B cell (primary cell): ENCODE results near the gene NUAK2. TPM values are rescaled to one million over a fixed set of nuclear protein-coding genes. Genes with fewer than 3 reads are reported as not detected.

Experiments used
- ATAC-seq: fragments of 200-7000 bp; cut with Tn5 transposase; one replicate; pipeline ENCODE4 v1.10.0; 2021; ENCODE audit warnings: low read depth, mild to moderate bottlenecking, moderate number of reproducible peaks, moderate library complexity
- CTCF ChIA-PET: fragments of 350-600 bp; sonication (Branson Sonifier 250); formaldehyde crosslinking; loops from one replicate; lab custom pipeline; 2021; ENCODE audit warnings: antibody characterized with exemption, inconsistent platforms; lab: Charles Lee
- POLR2A ChIA-PET: fragments of 350-600 bp; sonication (Branson Sonifier 250); formaldehyde crosslinking; loops from one replicate; lab custom pipeline; 2021; ENCODE audit warnings: antibody characterized with exemption; lab: Charles Lee
- DNase-seq: peaks from one replicate; pipeline ENCODE4 v3.0.0; 2013
- H2AFZ ChIP-seq: 2 replicates; pipeline ENCODE4 v1.6.1; 2012; ENCODE audit warnings: mild to moderate bottlenecking, low read depth, low read length; ENCODE audit not compliant: insufficient read depth, poor library complexity, severe bottlenecking
- H3K27ac ChIP-seq, 2 donors: 1 replicate in 1 of 2; 2 replicates in 1 of 2; pipeline ENCODE4 v1.5.1; 2012 to 2013; ENCODE audit warnings: low read length in 2 of 2, mild to moderate bottlenecking in 2 of 2, moderate library complexity in 1 of 2
- H3K27me3 ChIP-seq, 4 experiments: fragments of 200-600 bp in 1 of 4; sonication (generic) in 1 of 4; replicated peaks in 1 of 4; 1 replicate in 2 of 4; 2 replicates in 2 of 4; pipeline versions ENCODE4 v1.6.1 to v1.7.0; 2013 to 2016; ENCODE audit warnings: low read length in 3 of 4, mild to moderate bottlenecking in 2 of 4, mixed read lengths in 1 of 4, moderate library complexity in 1 of 4; ENCODE audit not compliant: insufficient read depth in 4 of 4, control insufficient read depth in 3 of 4; ENCODE audit errors: control extremely low read depth in 1 of 4
- H3K36me3 ChIP-seq, 2 experiments: replicated peaks in 1 of 2; 1 replicate in 1 of 2; 2 replicates in 1 of 2; pipeline versions ENCODE4 v1.6.1 to v1.7.1; 2013; ENCODE audit warnings: low read length in 1 of 2; ENCODE audit not compliant: insufficient read depth in 2 of 2, control insufficient read depth in 1 of 2; ENCODE audit errors: control extremely low read depth in 1 of 2, extremely low read depth in 1 of 2
- H3K4me1 ChIP-seq, 2 donors: fragments of 200-600 bp in 1 of 2; sonication (generic) in 1 of 2; 1 replicate in 1 of 2; 2 replicates in 1 of 2; pipeline versions ENCODE4 v1.5.1 to v1.6.1; 2013 to 2017; ENCODE audit warnings: low read length in 2 of 2; ENCODE audit not compliant: control insufficient read depth in 2 of 2, insufficient read depth in 2 of 2
- H3K4me2 ChIP-seq: replicated peaks from 2 replicates; pipeline ENCODE3; 2012; ENCODE audit warnings: mild to moderate bottlenecking, low read depth, low read length; ENCODE audit not compliant: poor library complexity, severe bottlenecking
- H3K4me3 ChIP-seq, 5 experiments: fragments of 200-600 bp in 1 of 5; sonication (generic) in 1 of 5; 1 replicate in 3 of 5; 2 replicates in 2 of 5; pipeline versions ENCODE4 v1.5.1 to v1.7.0; 2011 to 2016; ENCODE audit warnings: low read length in 4 of 5, mild to moderate bottlenecking in 4 of 5, low read depth in 2 of 5, control low read depth in 1 of 5, moderate library complexity in 1 of 5; ENCODE audit not compliant: insufficient read depth in 1 of 5; ENCODE audit errors: control extremely low read depth in 1 of 5, extremely low read depth in 1 of 5
- H3K79me2 ChIP-seq: fragments of 200-600 bp; sonication (generic); one replicate; pipeline ENCODE4 v1.6.0; 2016; ENCODE audit warnings: low read length; ENCODE audit not compliant: control insufficient read depth, insufficient read depth
- H3K9ac ChIP-seq: fragments of 200-600 bp; sonication (generic); 2 replicates; pipeline ENCODE4 v1.6.1; 2017; ENCODE audit warnings: mild to moderate bottlenecking, low read length, moderate library complexity
- H3K9me3 ChIP-seq, 3 donors: one replicate each; pipeline versions ENCODE4 v1.6.1 to v1.7.1; 2013; ENCODE audit warnings: low read length in 2 of 3; ENCODE audit not compliant: control insufficient read depth in 2 of 3, insufficient read depth in 1 of 3; ENCODE audit errors: control extremely low read depth in 1 of 3
- H4K20me1 ChIP-seq: 2 replicates; pipeline ENCODE4 v1.6.0; 2012; ENCODE audit warnings: mild to moderate bottlenecking, low read length; ENCODE audit not compliant: insufficient read depth, control insufficient read depth, poor library complexity, severe bottlenecking
- H3K27ac Mint-ChIP-seq: one replicate; pipeline ENCODE4 v1.8.0; 2021; ENCODE audit warnings: mixed read lengths
- H3K27me3 Mint-ChIP-seq: one replicate; pipeline ENCODE4 v1.8.0; 2021; ENCODE audit warnings: mixed read lengths
- H3K4me1 Mint-ChIP-seq: one replicate; pipeline ENCODE4 v1.8.0; 2021; ENCODE audit warnings: mixed read lengths
- H3K4me3 Mint-ChIP-seq: one replicate; pipeline ENCODE4 v1.8.0; 2021; ENCODE audit warnings: mixed read lengths
- H3K9me3 Mint-ChIP-seq: one replicate; pipeline ENCODE4 v1.8.0; 2022; ENCODE audit warnings: mixed read lengths; ENCODE audit not compliant: insufficient read depth
- EZH2 ChIP-seq: IDR thresholded peaks from 2 replicates; pipeline ENCODE4 v1.6.1; 2012; ENCODE audit warnings: borderline replicate concordance, low read depth, mild to moderate bottlenecking, moderate library complexity, low read length; ENCODE audit not compliant: insufficient read depth, poor library complexity, severe bottlenecking
- WGBS: methylation state at CpG from one replicate; pipeline ENCODE4 v1.1.5; 2013; ENCODE audit warnings: missing lambda C conversion rate; ENCODE audit not compliant: insufficient coverage; 5-methylcytosine and 5-hydroxymethylcytosine counted together
- intact Hi-C: fragments of 100-400 bp; cut with micrococcal nuclease; formaldehyde crosslinking; loops from one replicate; pipeline ENCODE4 v1.10.0; 2022
- polyA plus RNA-seq: library from polyadenylated mRNA; depleted of rRNA; stranded (reverse); fragments of >200 nt; gene quantifications from 2 replicates; pipeline ENCODE4 v1.2.3, GENCODE V29; 2012
- total RNA-seq, 2 donors: library from RNA; stranded (reverse); fragments of 120-200 nt in 1 of 2; gene quantifications; 1 replicate in 1 of 2; 2 replicates in 1 of 2; pipeline versions ENCODE4 v1.2.3 to v1.2.4, GENCODE V29; 2013 to 2022
- TF ChIP-seq, protein P1 (sequence below): fragments of 200-600 bp; IDR thresholded peaks from one replicate; pipeline ENCODE4 v1.8.0; 2022; ENCODE audit warnings: antibody characterized with exemption, mild to moderate bottlenecking

Gene NUAK2
- total and polyA plus RNA-seq, 2 donors (not counting 1 experiment from before 2014, with no cell fraction given) = 37.9 to 102 TPM

DNA sequence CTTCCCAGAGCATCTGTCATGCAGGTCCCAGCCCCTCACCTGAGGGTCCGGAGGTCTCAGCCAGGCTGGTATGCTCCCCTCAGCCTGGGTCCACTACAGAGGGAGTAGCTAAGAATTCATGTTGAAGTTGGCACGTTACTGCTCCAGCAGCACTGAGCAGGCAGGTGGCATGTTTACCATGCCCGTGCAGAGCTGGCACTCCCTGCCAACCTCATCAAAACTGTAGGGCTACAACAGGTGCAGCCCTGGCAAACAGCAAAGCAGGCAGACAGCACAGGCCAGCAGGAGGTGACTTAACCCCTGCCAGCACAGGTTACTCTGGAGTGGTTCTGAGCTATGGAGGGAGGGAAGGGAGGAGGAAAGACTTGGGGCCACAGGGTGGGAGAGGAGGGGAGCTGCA, 46.4 kb downstream of the NUAK2 start:
- Histone ChIP-seq H4K20me1 (no peaks in the 10 kb centered on the region), H3K9me3 (peaks cover 0 to 6% (median 0%) of the 10 kb centered on the region in 3 donors), H3K4me1 (peaks cover 67 to 70% of the 10 kb centered on the region in 2 donors), H3K9ac (peak overlapping the region; percentile 16), H3K4me3 (no peak overlapping the region), H2AFZ (peak overlapping the region; percentile 38), H3K4me2 (peak overlapping the region; percentile 79), H3K27ac (peak overlapping the region; percentile 15 to 60), H3K36me3 (no peaks in the 10 kb centered on the region), H3K27me3 (no peaks in the 10 kb centered on the region), H3K79me2 (peaks cover 46% of the 10 kb centered on the region)
- intact Hi-C loops = loop anchor here (1.0 kb wide), 1 partner anchor 10 kb away; no protein-coding TSS in a partner anchor
- WGBS = 33% methylated on average over 3 of the region's 3 CpGs
- Mint-ChIP-seq H3K4me3 (peak overlapping the region; percentile 78), H3K27ac (peak overlapping the region; percentile 94), H3K27me3 (no peaks in the 10 kb centered on the region), H3K9me3 (no peaks in the 10 kb centered on the region), H3K4me1 (peaks cover 61% of the 10 kb centered on the region)
- ATAC-seq = peak; percentile 67
- TF ChIP-seq EZH2 = no peak
- TF ChIP-seq, protein P1, sequence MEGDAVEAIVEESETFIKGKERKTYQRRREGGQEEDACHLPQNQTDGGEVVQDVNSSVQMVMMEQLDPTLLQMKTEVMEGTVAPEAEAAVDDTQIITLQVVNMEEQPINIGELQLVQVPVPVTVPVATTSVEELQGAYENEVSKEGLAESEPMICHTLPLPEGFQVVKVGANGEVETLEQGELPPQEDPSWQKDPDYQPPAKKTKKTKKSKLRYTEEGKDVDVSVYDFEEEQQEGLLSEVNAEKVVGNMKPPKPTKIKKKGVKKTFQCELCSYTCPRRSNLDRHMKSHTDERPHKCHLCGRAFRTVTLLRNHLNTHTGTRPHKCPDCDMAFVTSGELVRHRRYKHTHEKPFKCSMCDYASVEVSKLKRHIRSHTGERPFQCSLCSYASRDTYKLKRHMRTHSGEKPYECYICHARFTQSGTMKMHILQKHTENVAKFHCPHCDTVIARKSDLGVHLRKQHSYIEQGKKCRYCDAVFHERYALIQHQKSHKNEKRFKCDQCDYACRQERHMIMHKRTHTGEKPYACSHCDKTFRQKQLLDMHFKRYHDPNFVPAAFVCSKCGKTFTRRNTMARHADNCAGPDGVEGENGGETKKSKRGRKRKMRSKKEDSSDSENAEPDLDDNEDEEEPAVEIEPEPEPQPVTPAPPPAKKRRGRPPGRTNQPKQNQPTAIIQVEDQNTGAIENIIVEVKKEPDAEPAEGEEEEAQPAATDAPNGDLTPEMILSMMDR = no peak
- POLR2A ChIA-PET = interaction anchor here (1.5 to 10.5 kb wide), 7 partner anchors 12 to 46 kb away, joined by 5 to 194 read pairs (median 40); partner anchors contain the start of gene NUAK2
- peak; percentile 69 for DNase-seq
- CTCF ChIA-PET = interaction anchor here (0.9 to 56.6 kb wide), 15 partner anchors 11 to 383 kb away, joined by 3 to 2421 read pairs (median 6); partner anchors contain the start of gene NUAK2

DNA sequence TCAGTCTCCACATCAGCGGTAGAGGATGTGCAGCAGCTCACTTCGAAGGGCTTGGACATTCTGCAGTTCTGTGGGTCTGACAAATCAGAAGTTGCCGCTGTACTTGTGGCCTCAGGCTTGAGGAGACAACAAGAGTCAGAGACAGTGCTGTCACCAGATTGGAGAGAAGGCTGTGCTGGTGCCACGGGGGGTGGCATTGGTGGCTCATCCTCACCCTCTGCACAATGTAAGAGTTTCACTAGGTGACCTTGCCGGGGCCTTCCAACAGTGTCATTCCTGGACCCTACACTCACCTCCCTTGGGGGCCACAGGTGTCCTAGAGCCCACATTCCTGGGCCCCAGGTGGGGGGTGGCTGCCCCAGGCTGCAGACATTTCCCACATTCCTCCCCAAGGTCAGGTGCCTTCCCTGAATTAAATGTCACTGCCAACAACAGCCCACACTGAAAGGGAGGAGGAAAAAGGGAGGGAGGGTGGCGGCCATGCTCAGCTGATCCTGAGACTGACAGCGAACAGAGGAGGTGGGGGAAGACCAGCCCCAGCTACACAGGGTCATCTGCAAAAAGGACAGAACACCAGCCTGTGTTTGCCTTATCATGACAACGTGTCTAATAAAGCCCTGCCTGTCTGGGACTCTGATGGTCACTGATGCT, 47.4 kb downstream of the NUAK2 start:
- peak overlapping the region; percentile 57 for H2AFZ ChIP-seq
- H3K9me3 Mint-ChIP-seq = no peaks in the 10 kb centered on the region
- peak overlapping the region; percentile 28 to 37 for H3K27ac ChIP-seq
- no peaks in the 10 kb centered on the region for H3K27me3 Mint-ChIP-seq
- ChIA-PET POLR2A (interaction anchor here (1.2 to 10.5 kb wide), 8 partner anchors 13 to 250 kb away, joined by 4 to 194 read pairs (median 28); partner anchors contain the start of gene NUAK2), CTCF (interaction anchor here (0.6 to 56.6 kb wide), 33 partner anchors 12 to 781 kb away, joined by 3 to 2421 read pairs (median 4); partner anchors contain the start of genes KLHDC8A, NUAK2 and TMCC2)
- 51% methylated on average over 5 of the region's 8 CpGs for WGBS
- no peaks in the 10 kb centered on the region for H4K20me1 ChIP-seq
- peaks cover 44% of the 10 kb centered on the region for H3K79me2 ChIP-seq
- H3K27ac Mint-ChIP-seq = peak overlapping the region; percentile 94
- H3K27me3 ChIP-seq = no peaks in the 10 kb centered on the region
- ATAC-seq = peak; percentile 32
- H3K4me1 ChIP-seq = peaks cover 57 to 60% of the 10 kb centered on the region in 2 donors
- H3K4me2 ChIP-seq = peak overlapping the region; percentile 79
- no peaks in the 10 kb centered on the region for H3K36me3 ChIP-seq
- TF ChIP-seq, protein P1 = no peak
- TF ChIP-seq EZH2 = no peak
- peaks cover 52% of the 10 kb centered on the region for H3K4me1 Mint-ChIP-seq
- intact Hi-C loops = no loop called here
- peak overlapping the region; percentile 48 for H3K9ac ChIP-seq
- H3K4me3 ChIP-seq = peak overlapping the region in 2 of 5 experiments; percentile 5 to 27
- H3K4me3 Mint-ChIP-seq = peak overlapping the region; percentile 78
- DNase-seq = no peak
- peaks cover 0 to 6% (median 0%) of the 10 kb centered on the region in 3 donors for H3K9me3 ChIP-seq
